WTC11 (cell line): ENCODE data around the gene UBE2S. TPM values are rescaled to one million over a fixed set of nuclear protein-coding genes. Genes with fewer than 3 reads are reported as not detected.

Experiments used
- ATAC-seq: fragments of 200-7000 bp; cut with Tn5 transposase; 2 replicates; pipeline ENCODE4 v1.10.0; 2021; ENCODE audit warnings: mild to moderate bottlenecking, moderate library complexity
- CTCF ChIA-PET: fragments of 300-600 bp; sonication (Branson Sonifier 250); formaldehyde crosslinking; loops from one replicate; lab custom pipeline; 2021; ENCODE audit warnings: antibody characterized with exemption; lab: Charles Lee
- POLR2A ChIA-PET: fragments of 350-600 bp; sonication (Branson Sonifier 250); formaldehyde crosslinking; loops from one replicate; lab custom pipeline; 2021; ENCODE audit warnings: antibody characterized with exemption; lab: Charles Lee
- DNase-seq: peaks from one replicate; pipeline ENCODE4 v3.0.0; 2021; ENCODE audit warnings: low spot score
- H3K27ac Mint-ChIP-seq: 2 replicates; pipeline ENCODE4 v1.8.0; 2021; ENCODE audit warnings: mixed read lengths
- H3K27me3 Mint-ChIP-seq: 2 replicates; pipeline ENCODE4 v1.8.0; 2021; ENCODE audit warnings: low read depth, mild to moderate bottlenecking, moderate library complexity, mixed read lengths
- H3K36me3 Mint-ChIP-seq: 2 replicates; pipeline ENCODE4 v1.8.0; 2021; ENCODE audit warnings: mixed read lengths
- H3K4me1 Mint-ChIP-seq: 2 replicates; pipeline ENCODE4 v1.8.0; 2022; ENCODE audit warnings: mixed read lengths
- H3K4me3 Mint-ChIP-seq: 2 replicates; pipeline ENCODE4 v1.8.0; 2021; ENCODE audit warnings: mild to moderate bottlenecking, moderate library complexity, mixed read lengths
- H3K9me3 Mint-ChIP-seq: 2 replicates; pipeline ENCODE4 v1.8.0; 2021; ENCODE audit warnings: mixed read lengths
- CREB1 ChIP-seq: sonication (generic); formaldehyde crosslinking; IDR thresholded peaks from 2 replicates; pipeline ENCODE4 v1.8.0; 2023; ENCODE audit warnings: mild to moderate bottlenecking, missing genetic modification reagents
- CREM ChIP-seq: sonication (generic); formaldehyde crosslinking; IDR thresholded peaks from 2 replicates; pipeline ENCODE4 v1.8.1; 2022; ENCODE audit warnings: mild to moderate bottlenecking, missing genetic modification reagents, moderate library complexity
- FOXP1 ChIP-seq: sonication (generic); formaldehyde crosslinking; IDR thresholded peaks from 2 replicates; pipeline ENCODE4 v1.8.0; 2022; ENCODE audit warnings: missing genetic modification reagents, mild to moderate bottlenecking, moderate library complexity, borderline replicate concordance
- GTF2I ChIP-seq: fragments of 250-450 bp; sonication (Bioruptor Pico); conservative IDR thresholded peaks from 2 replicates; pipeline ENCODE4 v1.4.0; 2021; ENCODE audit warnings: mild to moderate bottlenecking
- HMGA2 ChIP-seq: fragments of 250-450 bp; sonication (Bioruptor Pico); IDR thresholded peaks from 2 replicates; pipeline ENCODE4 v1.4.0; 2021; ENCODE audit warnings: mild to moderate bottlenecking, moderate library complexity
- NR2C2 ChIP-seq: sonication (generic); formaldehyde crosslinking; IDR thresholded peaks from 2 replicates; pipeline ENCODE4 v1.8.0; 2022; ENCODE audit warnings: mild to moderate bottlenecking, missing genetic modification reagents
- RORB ChIP-seq: fragments of 250-450 bp; sonication (Bioruptor Pico); IDR thresholded peaks from 2 replicates; pipeline ENCODE4 v1.9.0; 2021; ENCODE audit warnings: mild to moderate bottlenecking
- SOX15 ChIP-seq: fragments of 250-450 bp; sonication (Bioruptor Pico); IDR thresholded peaks from 2 replicates; pipeline ENCODE4 v1.9.0; 2021; ENCODE audit warnings: mild to moderate bottlenecking
- SP1 ChIP-seq: sonication (generic); formaldehyde crosslinking; conservative IDR thresholded peaks from 2 replicates; pipeline ENCODE4 v1.8.1; 2022; ENCODE audit warnings: missing genetic modification reagents
- TCF7 ChIP-seq: sonication (generic); formaldehyde crosslinking; IDR thresholded peaks from 2 replicates; pipeline ENCODE4 v1.8.0; 2022; ENCODE audit warnings: mild to moderate bottlenecking, low read depth, missing genetic modification reagents, moderate library complexity
- ZNF232 ChIP-seq: sonication (generic); formaldehyde crosslinking; IDR thresholded peaks from 2 replicates; pipeline ENCODE4 v1.8.0; 2022; ENCODE audit warnings: mild to moderate bottlenecking, missing genetic modification reagents
- ZNF317 ChIP-seq: sonication (generic); formaldehyde crosslinking; IDR thresholded peaks from 2 replicates; pipeline ENCODE4 v1.8.1; 2023; ENCODE audit warnings: low read depth, mild to moderate bottlenecking, moderate library complexity, missing genetic modification reagents, borderline replicate concordance
- ZNF423 ChIP-seq: fragments of 250-450 bp; sonication (Bioruptor Pico); IDR thresholded peaks from 2 replicates; pipeline ENCODE4 v2.1.2; 2022; ENCODE audit warnings: mild to moderate bottlenecking, moderate library complexity
- total RNA-seq: library from RNA; stranded (reverse); gene quantifications from 3 replicates; pipeline ENCODE4 v1.2.3, GENCODE V29; 2021
- TF ChIP-seq, protein P1 (sequence below): fragments of 250-450 bp; sonication (Bioruptor Pico); IDR thresholded peaks from 2 replicates; pipeline ENCODE4 v2.1.2; 2022; ENCODE audit warnings: mild to moderate bottlenecking, moderate library complexity
- TF ChIP-seq, protein P2 (sequence below): sonication (generic); formaldehyde crosslinking; IDR thresholded peaks from 2 replicates; pipeline ENCODE4 v1.8.1; 2022; ENCODE audit warnings: mild to moderate bottlenecking, missing genetic modification reagents, moderate library complexity, borderline replicate concordance
- TF ChIP-seq, protein P3 (sequence below): sonication (generic); formaldehyde crosslinking; IDR thresholded peaks from 2 replicates; pipeline ENCODE4 v1.8.1; 2022; ENCODE audit warnings: missing genetic modification reagents, borderline replicate concordance
- TF ChIP-seq, protein P4 (sequence below): sonication (generic); formaldehyde crosslinking; IDR thresholded peaks from 2 replicates; pipeline ENCODE4 v1.8.1; 2023; ENCODE audit warnings: mild to moderate bottlenecking, missing genetic modification reagents
- TF ChIP-seq, protein P5 (sequence below): fragments of 250-450 bp; sonication (Bioruptor Pico); IDR thresholded peaks from 2 replicates; pipeline ENCODE4 v1.9.0; 2021; ENCODE audit warnings: mild to moderate bottlenecking
- TF ChIP-seq, protein P6 (sequence below): fragments of 250-450 bp; sonication (Bioruptor Pico); IDR thresholded peaks from 2 replicates; pipeline ENCODE4 v1.9.0; 2021; ENCODE audit warnings: moderate library complexity, mild to moderate bottlenecking, inconsistent platforms, borderline replicate concordance
- TF ChIP-seq, protein P7 (sequence below): sonication (generic); formaldehyde crosslinking; IDR thresholded peaks from 2 replicates; pipeline ENCODE4 v1.8.1; 2023; ENCODE audit warnings: mild to moderate bottlenecking, moderate library complexity, missing genetic modification reagents
- TF ChIP-seq, protein P8 (sequence below): sonication (generic); formaldehyde crosslinking; IDR thresholded peaks from 2 replicates; pipeline ENCODE4 v1.8.0; 2022; ENCODE audit warnings: mild to moderate bottlenecking, missing genetic modification reagents

The UBE2S gene
- total RNA-seq, 1 experiment from 2014 or later: 442 TPM

DNA sequence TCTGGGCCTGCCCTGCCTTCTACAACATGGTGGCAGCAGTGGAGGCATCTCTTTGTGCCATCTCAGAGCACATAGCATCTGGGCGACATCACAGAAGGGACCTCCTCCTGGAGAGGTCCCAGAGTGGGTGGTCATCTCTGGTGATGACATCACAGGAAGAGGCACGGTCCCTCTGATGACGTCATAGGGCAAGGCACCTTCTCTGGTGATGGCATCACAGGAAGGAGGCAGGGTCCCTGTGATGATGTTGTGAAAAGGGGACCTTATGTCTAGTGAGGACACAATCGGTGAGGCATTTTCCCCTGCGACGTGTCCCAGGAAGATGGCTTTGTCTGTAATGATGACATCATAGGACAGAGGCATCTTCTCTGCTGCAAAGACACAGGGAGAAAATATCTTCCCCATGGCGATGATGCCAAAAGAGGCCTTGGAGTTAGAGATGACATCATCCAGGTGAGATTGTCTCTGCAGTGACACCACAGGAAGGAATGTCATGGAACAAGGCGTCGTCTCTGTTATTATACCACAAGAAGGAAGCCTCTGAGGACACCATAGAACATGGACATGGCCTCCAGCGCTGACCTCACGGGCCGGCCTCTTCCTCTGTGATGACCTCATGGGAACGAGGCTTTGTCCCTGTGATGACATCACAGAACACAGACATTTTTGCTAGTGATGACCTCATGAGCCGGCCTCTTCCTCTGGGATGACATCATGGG, 24.8 kb upstream of the UBE2S start:
- ChIA-PET CTCF (no interaction called here), POLR2A (no interaction called here)
- Mint-ChIP-seq H3K9me3 (peaks cover 22% of the 10 kb centered on the region), H3K36me3 (no peaks in the 10 kb centered on the region; the same call in 1 of the 2 replicates), H3K27ac (no peak overlapping the region), H3K4me1 (0 out of 2 replicates have a peak, but pooled peaks cover 5% of the 10 kb centered on the region), H3K27me3 (peaks cover 32% of the 10 kb centered on the region), H3K4me3 (no peak overlapping the region)
- DNase-seq (no peak), ATAC-seq (no peak)
- TF ChIP-seq, protein P1, sequence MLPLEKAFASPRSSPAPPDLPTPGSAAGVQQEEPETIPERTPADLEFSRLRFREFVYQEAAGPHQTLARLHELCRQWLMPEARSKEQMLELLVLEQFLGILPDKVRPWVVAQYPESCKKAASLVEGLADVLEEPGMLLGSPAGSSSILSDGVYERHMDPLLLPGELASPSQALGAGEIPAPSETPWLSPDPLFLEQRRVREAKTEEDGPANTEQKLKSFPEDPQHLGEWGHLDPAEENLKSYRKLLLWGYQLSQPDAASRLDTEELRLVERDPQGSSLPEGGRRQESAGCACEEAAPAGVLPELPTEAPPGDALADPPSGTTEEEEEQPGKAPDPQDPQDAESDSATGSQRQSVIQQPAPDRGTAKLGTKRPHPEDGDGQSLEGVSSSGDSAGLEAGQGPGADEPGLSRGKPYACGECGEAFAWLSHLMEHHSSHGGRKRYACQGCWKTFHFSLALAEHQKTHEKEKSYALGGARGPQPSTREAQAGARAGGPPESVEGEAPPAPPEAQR (CRISPR knock-in tag): no peak
- TF ChIP-seq, protein P2, sequence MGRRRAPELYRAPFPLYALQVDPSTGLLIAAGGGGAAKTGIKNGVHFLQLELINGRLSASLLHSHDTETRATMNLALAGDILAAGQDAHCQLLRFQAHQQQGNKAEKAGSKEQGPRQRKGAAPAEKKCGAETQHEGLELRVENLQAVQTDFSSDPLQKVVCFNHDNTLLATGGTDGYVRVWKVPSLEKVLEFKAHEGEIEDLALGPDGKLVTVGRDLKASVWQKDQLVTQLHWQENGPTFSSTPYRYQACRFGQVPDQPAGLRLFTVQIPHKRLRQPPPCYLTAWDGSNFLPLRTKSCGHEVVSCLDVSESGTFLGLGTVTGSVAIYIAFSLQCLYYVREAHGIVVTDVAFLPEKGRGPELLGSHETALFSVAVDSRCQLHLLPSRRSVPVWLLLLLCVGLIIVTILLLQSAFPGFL (CRISPR knock-in tag): no peak
- TF ChIP-seq, protein P3, sequence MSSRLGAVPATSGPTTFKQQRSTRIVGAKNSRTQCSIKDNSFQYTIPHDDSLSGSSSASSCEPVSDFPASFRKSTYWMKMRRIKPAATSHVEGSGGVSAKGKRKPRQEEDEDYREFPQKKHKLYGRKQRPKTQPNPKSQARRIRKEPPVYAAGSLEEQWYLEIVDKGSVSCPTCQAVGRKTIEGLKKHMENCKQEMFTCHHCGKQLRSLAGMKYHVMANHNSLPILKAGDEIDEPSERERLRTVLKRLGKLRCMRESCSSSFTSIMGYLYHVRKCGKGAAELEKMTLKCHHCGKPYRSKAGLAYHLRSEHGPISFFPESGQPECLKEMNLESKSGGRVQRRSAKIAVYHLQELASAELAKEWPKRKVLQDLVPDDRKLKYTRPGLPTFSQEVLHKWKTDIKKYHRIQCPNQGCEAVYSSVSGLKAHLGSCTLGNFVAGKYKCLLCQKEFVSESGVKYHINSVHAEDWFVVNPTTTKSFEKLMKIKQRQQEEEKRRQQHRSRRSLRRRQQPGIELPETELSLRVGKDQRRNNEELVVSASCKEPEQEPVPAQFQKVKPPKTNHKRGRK (CRISPR knock-in tag): no peak
- TF ChIP-seq SOX15 (CRISPR knock-in tag) (no peak), CREM (CRISPR knock-in tag) (no peak), ZNF423 (CRISPR knock-in tag) (no peak), CREB1 (no peak), SP1 (CRISPR knock-in tag) (no peak)
- TF ChIP-seq, protein P4, sequence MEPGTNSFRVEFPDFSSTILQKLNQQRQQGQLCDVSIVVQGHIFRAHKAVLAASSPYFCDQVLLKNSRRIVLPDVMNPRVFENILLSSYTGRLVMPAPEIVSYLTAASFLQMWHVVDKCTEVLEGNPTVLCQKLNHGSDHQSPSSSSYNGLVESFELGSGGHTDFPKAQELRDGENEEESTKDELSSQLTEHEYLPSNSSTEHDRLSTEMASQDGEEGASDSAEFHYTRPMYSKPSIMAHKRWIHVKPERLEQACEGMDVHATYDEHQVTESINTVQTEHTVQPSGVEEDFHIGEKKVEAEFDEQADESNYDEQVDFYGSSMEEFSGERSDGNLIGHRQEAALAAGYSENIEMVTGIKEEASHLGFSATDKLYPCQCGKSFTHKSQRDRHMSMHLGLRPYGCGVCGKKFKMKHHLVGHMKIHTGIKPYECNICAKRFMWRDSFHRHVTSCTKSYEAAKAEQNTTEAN: no peak
- TF ChIP-seq, protein P5, sequence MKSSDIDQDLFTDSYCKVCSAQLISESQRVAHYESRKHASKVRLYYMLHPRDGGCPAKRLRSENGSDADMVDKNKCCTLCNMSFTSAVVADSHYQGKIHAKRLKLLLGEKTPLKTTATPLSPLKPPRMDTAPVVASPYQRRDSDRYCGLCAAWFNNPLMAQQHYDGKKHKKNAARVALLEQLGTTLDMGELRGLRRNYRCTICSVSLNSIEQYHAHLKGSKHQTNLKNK: no peak
- TF ChIP-seq, protein P6, sequence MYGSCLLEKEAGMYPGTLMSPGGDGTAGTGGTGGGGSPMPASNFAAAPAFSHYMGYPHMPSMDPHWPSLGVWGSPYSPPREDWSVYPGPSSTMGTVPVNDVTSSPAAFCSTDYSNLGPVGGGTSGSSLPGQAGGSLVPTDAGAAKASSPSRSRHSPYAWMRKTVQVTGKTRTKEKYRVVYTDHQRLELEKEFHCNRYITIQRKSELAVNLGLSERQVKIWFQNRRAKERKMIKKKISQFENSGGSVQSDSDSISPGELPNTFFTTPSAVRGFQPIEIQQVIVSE (CRISPR knock-in tag): no peak
- TF ChIP-seq, protein P7, sequence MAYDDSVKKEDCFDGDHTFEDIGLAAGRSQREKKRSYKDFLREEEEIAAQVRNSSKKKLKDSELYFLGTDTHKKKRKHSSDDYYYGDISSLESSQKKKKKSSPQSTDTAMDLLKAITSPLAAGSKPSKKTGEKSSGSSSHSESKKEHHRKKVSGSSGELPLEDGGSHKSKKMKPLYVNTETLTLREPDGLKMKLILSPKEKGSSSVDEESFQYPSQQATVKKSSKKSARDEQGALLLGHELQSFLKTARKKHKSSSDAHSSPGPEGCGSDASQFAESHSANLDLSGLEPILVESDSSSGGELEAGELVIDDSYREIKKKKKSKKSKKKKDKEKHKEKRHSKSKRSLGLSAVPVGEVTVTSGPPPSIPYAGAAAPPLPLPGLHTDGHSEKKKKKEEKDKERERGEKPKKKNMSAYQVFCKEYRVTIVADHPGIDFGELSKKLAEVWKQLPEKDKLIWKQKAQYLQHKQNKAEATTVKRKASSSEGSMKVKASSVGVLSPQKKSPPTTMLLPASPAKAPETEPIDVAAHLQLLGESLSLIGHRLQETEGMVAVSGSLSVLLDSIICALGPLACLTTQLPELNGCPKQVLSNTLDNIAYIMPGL (CRISPR knock-in tag): no peak

DNA sequence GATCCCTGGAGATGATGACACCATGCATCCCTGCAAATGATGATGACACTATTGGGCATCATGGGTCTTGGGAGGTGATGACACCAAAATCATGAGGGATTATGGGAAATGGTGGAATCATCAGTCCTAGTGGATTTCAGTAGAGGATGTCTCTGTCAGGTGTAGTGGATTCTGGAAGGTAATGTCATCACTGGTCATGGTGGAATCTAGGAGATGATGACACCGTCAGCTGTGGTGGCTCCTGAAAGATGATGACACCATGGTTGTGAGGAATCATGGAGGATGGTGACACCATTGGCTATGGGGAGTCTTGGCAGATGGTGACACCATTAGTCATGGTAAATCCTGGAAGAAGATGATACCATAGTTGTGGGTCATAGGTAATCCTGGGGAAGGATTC, 23.6 kb upstream of the UBE2S start:
- Mint-ChIP-seq H3K27ac (no peak overlapping the region), H3K9me3 (peaks cover 22% of the 10 kb centered on the region), H3K4me1 (0 out of 2 replicates have a peak, but pooled peaks cover 5% of the 10 kb centered on the region), H3K36me3 (no peaks in the 10 kb centered on the region; the same call in 1 of the 2 replicates), H3K4me3 (no peak overlapping the region), H3K27me3 (peaks cover 33% of the 10 kb centered on the region)
- DNase-seq: no peak
- no peak for ATAC-seq
- ChIA-PET CTCF (interaction anchor here (0.5 kb wide), 1 partner anchor 17 kb away, joined by 3 read pairs; no protein-coding TSS in a partner anchor), POLR2A (no interaction called here)
- TF ChIP-seq FOXP1 (CRISPR knock-in tag) (no peak), CREM (CRISPR knock-in tag) (no peak), ZNF232 (CRISPR knock-in tag) (no peak), TCF7 (CRISPR knock-in tag) (no peak), GTF2I (CRISPR knock-in tag) (no peak), NR2C2 (no peak), ZNF317 (CRISPR knock-in tag) (no peak), RORB (CRISPR knock-in tag) (no peak), HMGA2 (no peak)
- TF ChIP-seq, protein P3 (CRISPR knock-in tag): no peak
- TF ChIP-seq, protein P4: no peak
- TF ChIP-seq, protein P8, sequence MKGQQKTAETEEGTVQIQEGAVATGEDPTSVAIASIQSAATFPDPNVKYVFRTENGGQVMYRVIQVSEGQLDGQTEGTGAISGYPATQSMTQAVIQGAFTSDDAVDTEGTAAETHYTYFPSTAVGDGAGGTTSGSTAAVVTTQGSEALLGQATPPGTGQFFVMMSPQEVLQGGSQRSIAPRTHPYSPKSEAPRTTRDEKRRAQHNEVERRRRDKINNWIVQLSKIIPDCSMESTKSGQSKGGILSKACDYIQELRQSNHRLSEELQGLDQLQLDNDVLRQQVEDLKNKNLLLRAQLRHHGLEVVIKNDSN (CRISPR knock-in tag): no peak
